ENCODE data around the gene GFM1. TPM values are rescaled to one million over a fixed set of nuclear protein-coding genes. Genes with fewer than 3 reads are reported as not detected.

GFM1 gene
- total and polyA plus RNA-seq, 2 of the 13 experiments (the other 11 are each of a cell fraction or from before 2014, with no cell fraction given): 10.5 to 59.0 TPM

- TF ChIP-seq NFIB (CRISPR knock-in tag; IDR thresholded peaks at IDR 0.05; ENCODE audit: borderline replicate concordance) (no peak), ZNF34 (CRISPR knock-in tag; IDR thresholded peaks at IDR 0.05; ENCODE audit: borderline replicate concordance) (peak; percentile 59; the same call in 1 of the 2 replicates), ZNF687 (CRISPR knock-in tag; IDR thresholded peaks at IDR 0.05) (peak; percentile 93), ZNF552 (CRISPR knock-in tag; IDR thresholded peaks at IDR 0.05; ENCODE audit: borderline replicate concordance) (no peak; the same call in 1 of the 2 replicates), YEATS4 (CRISPR knock-in tag; IDR thresholded peaks at IDR 0.05; ENCODE audit: borderline replicate concordance) (no peak), ZNF263 (CRISPR knock-in tag; IDR thresholded peaks at IDR 0.05) (peak; percentile 39; the same call in 1 of the 2 replicates), SUZ12 (IDR thresholded peaks at IDR 0.05; ENCODE audit: low read depth, low read length) (no peak), THAP7 (CRISPR knock-in tag; IDR thresholded peaks at IDR 0.05) (peak; percentile 93), ZNF770 (CRISPR knock-in tag; IDR thresholded peaks at IDR 0.05) (peak; percentile 52; the same call in 1 of the 2 replicates), JDP2 (CRISPR knock-in tag; IDR thresholded peaks at IDR 0.05; ENCODE audit: borderline replicate concordance) (no peak), ZUFSP (CRISPR knock-in tag; IDR thresholded peaks at IDR 0.05; ENCODE audit: borderline replicate concordance) (no peak), RNF2 (conservative IDR thresholded peaks at IDR 0.05; ENCODE audit: low read depth) (peak; percentile 90), MBNL3 (CRISPR knock-in tag; conservative IDR thresholded peaks at IDR 0.05) (no peak), ZNF281 (CRISPR knock-in tag; IDR thresholded peaks at IDR 0.05; ENCODE audit: borderline replicate concordance) (peak; percentile 26; the same call in 1 of the 2 replicates), TP53 (CRISPR knock-in tag; conservative IDR thresholded peaks at IDR 0.05) (peak; percentile 76; the same call in 1 of the 2 replicates), ZNF143 (CRISPR knock-in tag; IDR thresholded peaks at IDR 0.05) (peak; percentile 64), CHD2 (IDR thresholded peaks at IDR 0.05; ENCODE audit: low read depth, low read length) (no peak; the same call in 1 of the 2 replicates), ZBTB7A (CRISPR knock-in tag; IDR thresholded peaks at IDR 0.05) (no peak)
Measured at GRCh38 chr3:158644345-158644908, at the start of gene GFM1 (continued).
